AG09309 (cell line): Measurements from ENCODE around the gene AK5.
A peak's percentile ranks its signal among the peaks of the same experiment; 100 is the strongest.

ENCODE experiments used
- DNase-seq: peaks from one replicate; pipeline ENCODE4 v3.0.0-alpha.2; 2010; ENCODE audit warnings: low read depth
- H3K4me3 ChIP-seq: 2 replicates; pipeline ENCODE4 v1.5.1; 2011; ENCODE audit warnings: mild to moderate bottlenecking, low read depth, low read length, moderate library complexity; ENCODE audit not compliant: control insufficient read depth
- TF ChIP-seq, protein P1 (sequence below): IDR thresholded peaks from 2 replicates; pipeline ENCODE4 v1.5.1; 2011; ENCODE audit warnings: mild to moderate bottlenecking, low read depth, low read length, inconsistent platforms; ENCODE audit not compliant: insufficient read depth, control insufficient read depth; ENCODE audit errors: missing control alignments

The AK5 gene

DNA sequence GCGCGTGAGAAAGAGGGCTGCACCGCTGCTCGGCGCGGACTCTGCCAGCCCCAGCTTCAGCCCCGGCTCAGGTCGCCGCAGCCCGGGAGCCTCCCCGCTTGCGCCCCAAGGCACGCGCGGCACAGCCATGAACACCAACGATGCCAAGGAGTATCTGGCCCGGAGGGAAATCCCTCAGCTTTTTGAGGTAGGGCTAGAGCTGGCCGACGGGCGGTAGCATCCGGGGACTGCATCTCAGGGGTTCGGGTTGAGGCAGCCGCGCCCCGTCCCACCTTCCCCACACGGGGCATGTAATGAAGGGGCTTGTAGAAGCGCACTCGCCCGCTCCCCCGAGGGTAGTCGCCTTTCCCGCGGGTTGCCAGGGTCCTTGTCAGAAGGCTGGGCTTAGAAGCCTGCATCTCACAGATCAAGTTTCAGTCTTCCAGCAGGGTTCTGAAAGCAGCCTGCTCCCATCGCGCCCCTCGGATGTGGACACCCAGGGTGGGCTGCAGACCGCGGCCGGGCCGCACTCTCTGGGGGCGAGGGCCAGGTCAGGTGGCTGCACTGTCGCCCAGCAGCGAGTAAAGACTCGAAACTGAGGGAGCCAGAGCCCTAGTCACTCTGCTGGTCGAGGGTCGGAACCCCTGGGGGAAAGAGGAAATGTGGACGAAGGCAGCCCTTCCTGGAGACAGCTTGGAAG, 507 bp downstream of the AK5 start:
- DNase-seq, result no peak
- TF ChIP-seq, protein P1, sequence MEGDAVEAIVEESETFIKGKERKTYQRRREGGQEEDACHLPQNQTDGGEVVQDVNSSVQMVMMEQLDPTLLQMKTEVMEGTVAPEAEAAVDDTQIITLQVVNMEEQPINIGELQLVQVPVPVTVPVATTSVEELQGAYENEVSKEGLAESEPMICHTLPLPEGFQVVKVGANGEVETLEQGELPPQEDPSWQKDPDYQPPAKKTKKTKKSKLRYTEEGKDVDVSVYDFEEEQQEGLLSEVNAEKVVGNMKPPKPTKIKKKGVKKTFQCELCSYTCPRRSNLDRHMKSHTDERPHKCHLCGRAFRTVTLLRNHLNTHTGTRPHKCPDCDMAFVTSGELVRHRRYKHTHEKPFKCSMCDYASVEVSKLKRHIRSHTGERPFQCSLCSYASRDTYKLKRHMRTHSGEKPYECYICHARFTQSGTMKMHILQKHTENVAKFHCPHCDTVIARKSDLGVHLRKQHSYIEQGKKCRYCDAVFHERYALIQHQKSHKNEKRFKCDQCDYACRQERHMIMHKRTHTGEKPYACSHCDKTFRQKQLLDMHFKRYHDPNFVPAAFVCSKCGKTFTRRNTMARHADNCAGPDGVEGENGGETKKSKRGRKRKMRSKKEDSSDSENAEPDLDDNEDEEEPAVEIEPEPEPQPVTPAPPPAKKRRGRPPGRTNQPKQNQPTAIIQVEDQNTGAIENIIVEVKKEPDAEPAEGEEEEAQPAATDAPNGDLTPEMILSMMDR, result no peak
- H3K4me3 ChIP-seq, result peak overlapping the region; percentile 98

DNA sequence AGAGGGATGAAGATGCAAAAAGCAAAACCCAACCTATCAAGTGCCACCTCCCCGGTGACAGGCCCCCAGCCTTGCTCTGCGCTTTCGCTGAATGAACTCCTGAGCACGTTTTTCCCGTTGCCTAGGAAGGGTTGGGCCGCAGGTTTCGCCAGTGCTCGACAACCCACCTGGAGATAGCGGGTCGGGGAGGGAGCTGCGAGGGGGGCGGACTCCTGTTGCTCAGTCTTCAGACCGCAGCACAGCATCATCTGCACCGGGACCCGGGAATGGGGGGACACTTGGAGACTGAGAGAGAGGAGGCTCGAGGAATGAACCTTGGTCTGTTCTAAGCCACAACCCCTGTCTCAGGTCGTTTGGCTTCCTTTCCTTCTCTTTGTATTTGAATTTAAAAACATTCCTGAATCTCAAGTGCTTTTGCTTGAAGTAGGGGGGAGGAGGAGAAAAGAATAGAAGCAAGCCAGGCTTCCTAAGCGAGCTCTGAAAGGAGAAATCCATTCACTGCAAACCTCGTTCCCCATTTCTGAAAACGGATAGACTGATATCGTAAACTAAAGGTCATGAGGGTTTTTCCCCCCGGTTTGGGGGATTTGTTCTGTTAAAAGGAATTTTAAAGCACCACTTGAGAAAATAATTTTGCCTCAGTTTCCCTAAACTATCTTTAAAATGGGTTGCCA, 1.2 kb downstream of the AK5 start:
- no peak for DNase-seq
- H3K4me3 ChIP-seq, result peak overlapping the region; percentile 98
- TF ChIP-seq, protein P1, result no peak

DNA sequence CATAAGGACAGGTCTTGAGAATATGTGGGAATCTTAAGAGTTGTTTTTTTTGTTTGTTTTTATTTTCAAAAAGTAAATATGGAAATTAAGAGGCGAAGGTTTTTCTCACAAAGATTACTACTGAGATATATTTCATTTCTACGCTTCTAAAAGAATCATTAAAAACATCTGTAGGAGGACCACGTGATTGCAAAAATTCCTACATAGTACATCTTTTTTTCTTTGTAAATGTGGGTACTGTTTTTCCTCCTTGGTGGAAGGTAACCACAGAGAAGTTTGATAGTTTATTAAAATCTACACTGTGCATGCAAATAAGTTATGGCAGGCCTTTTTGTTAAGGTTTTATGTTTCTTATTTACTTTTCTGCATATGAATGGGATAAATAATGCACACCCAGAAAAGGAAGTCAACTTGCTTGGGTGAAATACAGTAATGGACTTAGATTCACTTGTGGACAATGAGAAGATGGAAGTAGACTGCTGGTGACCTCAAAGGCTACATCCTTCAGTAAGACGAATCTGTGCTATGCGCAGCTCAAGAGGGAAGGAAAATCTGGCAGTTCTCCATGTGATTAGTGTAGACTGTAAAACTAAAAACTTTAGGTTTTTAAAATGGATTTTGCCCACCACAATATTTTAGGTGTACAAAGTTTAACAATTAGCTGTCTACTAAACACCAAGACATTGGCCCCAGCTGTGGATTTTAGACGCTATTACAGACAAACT, 2.0 kb downstream of the AK5 start:
- no peak overlapping the region; the same call in 1 of the 2 replicates for H3K4me3 ChIP-seq
- TF ChIP-seq, protein P1, result no peak
- no peak for DNase-seq

DNA sequence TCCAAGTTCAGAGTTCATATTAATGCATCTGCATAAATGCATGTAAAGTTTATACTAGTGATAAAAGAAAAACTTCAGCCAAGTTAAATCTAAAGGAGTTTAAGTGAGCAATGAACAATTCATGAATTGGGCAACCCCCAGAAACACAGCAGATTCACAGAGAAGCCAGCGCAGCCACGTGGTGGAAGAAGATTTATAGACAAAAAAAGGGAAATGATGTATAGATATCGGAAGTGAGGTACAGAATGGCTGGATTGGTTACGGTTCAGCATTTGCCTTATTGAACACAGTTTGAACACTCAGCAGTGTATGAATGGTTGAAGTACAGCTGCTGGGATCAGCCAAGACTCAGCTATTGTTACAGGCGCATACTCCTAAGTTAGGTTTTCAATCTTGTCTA, 5.7 kb downstream of the AK5 start:
- H3K4me3 ChIP-seq, result no peak overlapping the region
- DNase-seq, result no peak
- TF ChIP-seq, protein P1, result no peak

DNA sequence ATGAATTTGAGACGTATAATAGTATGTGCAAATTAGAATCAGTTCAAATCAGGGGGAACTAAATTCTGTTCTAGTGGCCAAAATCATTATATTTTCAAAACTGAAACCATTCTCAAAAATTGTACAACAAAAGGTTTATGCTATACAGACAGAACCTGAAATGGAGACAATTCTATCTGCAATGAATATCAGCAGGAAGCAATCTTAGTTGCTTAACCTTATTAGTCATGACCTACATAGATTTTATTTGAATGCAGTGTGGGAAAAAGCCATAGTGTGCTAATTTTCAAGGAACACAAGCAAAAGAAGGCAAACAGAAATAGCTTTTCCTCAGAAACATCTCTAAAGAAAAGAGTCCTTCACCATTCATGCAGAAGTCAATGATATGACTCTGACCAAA, 6.5 kb downstream of the AK5 start:
- peak; percentile 34 for DNase-seq
- no peak overlapping the region for H3K4me3 ChIP-seq
- TF ChIP-seq, protein P1, result no peak

DNA sequence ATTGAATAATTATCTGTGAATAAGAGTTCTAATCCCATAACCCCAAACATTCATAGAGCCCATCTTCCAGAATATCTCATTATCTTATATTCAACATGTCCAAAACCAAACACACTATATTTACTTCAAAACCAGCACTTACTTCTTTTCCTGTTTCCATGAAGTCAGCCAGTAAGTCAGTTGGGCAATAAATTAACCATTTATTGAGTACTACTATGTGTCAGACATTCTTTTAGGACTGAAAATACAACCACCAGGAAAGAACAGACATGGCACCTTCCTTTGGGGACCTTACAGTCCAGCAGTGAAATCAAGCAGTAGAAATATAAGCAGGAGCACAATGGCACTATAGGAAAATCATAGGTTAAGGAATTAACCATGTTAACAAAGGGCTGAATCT, 8.8 kb downstream of the AK5 start:
- TF ChIP-seq, protein P1, result no peak
- no peak for DNase-seq
- no peak overlapping the region for H3K4me3 ChIP-seq
